Endothelial cell of umbilical vein (primary cell): ENCODE results near the gene LMAN2.

Source experiments
- CTCF ChIP-seq, 2 donors: IDR thresholded peaks; 1 replicate in 1 of 2; 2 replicates in 1 of 2; pipeline ENCODE4 v1.5.1; 2011; ENCODE audit warnings: low read length in 2 of 2, mild to moderate bottlenecking in 2 of 2, moderate library complexity in 2 of 2, control low read depth in 1 of 2, inconsistent platforms in 1 of 2, low read depth in 1 of 2; ENCODE audit not compliant: insufficient read depth in 1 of 2; ENCODE audit errors: extremely low read depth in 1 of 2
- EZH2 ChIP-seq: IDR thresholded peaks from 2 replicates; pipeline ENCODE4 v1.6.1; 2012; ENCODE audit warnings: borderline replicate concordance, low read depth, mild to moderate bottlenecking, moderate library complexity, low read length, inconsistent platforms; ENCODE audit not compliant: severe bottlenecking
- MYC ChIP-seq: IDR thresholded peaks from one replicate; pipeline ENCODE4 v1.6.1; 2011; ENCODE audit warnings: mild to moderate bottlenecking, low read depth, low read length
- POLR2A ChIP-seq: IDR thresholded peaks from 2 replicates; pipeline ENCODE4 v1.6.1; 2012; ENCODE audit warnings: low read depth, mild to moderate bottlenecking, control low read depth, low read length
- POLR2AphosphoS5 ChIP-seq: IDR thresholded peaks from 2 replicates; pipeline ENCODE4 v1.6.1; 2012; ENCODE audit warnings: low read depth, mild to moderate bottlenecking, control low read depth, low read length, moderate library complexity; ENCODE audit not compliant: insufficient read depth

GRCh38 chr5:177390363-177391300 lies 39.2 kb upstream of the LMAN2 start:
- no peak for TF ChIP-seq EZH2
- TF ChIP-seq POLR2AphosphoS5: no peak
- no peak for TF ChIP-seq POLR2A
- TF ChIP-seq CTCF (IDR thresholded peaks at IDR 0.05; ENCODE audit: extremely low read depth in 1 of 2, insufficient read depth in 1 of 2, low read depth in 1 of 2, low read length in 2 of 2): peak; percentile 90 to 92
- TF ChIP-seq MYC: peak; percentile 55
